ENCODE data around the gene FMNL2.

GRCh38 chr2:152475982-152476381, 141.0 kb downstream of the FMNL2 start:
- no peak for TF ChIP-seq CTCF (IDR thresholded peaks at IDR 0.05 in 4 of 5, conservative IDR thresholded peaks at IDR 0.05 in 1 of 5)
- TF ChIP-seq POLR2A (IDR thresholded peaks at IDR 0.05), result no peak

Measured in gastrocnemius medialis (tissue), 4 donors.